ENCODE measurements around the gene NFIL3.
"Not testable (repeated sequence)": the region's sequence is repeated elsewhere in the genome, so short reads cannot be mapped to it uniquely, and the experiment has no call there.

The NFIL3 gene

GRCh38 chr9:91423785-91424402 lies at the start of gene NFIL3:
TSS of gene NFIL3 (minus strand) at chr9:91423832. CDS start at chr9:91410734, 13,098 bp downstream.
- peak; percentile 66 for DNase-seq (ENCODE audit: low spot score)

GRCh38 chr9:91471524-91471923 lies 47.9 kb upstream of the NFIL3 start:
- DNase-seq (ENCODE audit: low spot score): not testable (repeated sequence)

- no peak for DNase-seq (ENCODE audit: low spot score)
Measured at GRCh38 chr9:91465420-91465819, 41.8 kb upstream of the NFIL3 start.

GRCh38 chr9:91458906-91459305 lies 35.3 kb upstream of the NFIL3 start:
- DNase-seq (ENCODE audit: low spot score): no peak

- DNase-seq (ENCODE audit: low spot score): no peak
Measured at GRCh38 chr9:91452844-91453243, 29.2 kb upstream of the NFIL3 start.

- DNase-seq (ENCODE audit: low spot score): no peak
Measured at GRCh38 chr9:91451431-91452270, 28.0 kb upstream of the NFIL3 start.

- no peak for DNase-seq (ENCODE audit: low spot score)
Measured at GRCh38 chr9:91445135-91445534, 21.5 kb upstream of the NFIL3 start.

- no peak for DNase-seq (ENCODE audit: low spot score)
Measured at GRCh38 chr9:91443994-91444392, 20.4 kb upstream of the NFIL3 start.

GRCh38 chr9:91443321-91443993 lies 19.8 kb upstream of the NFIL3 start:
- DNase-seq (ENCODE audit: low spot score): no peak

- DNase-seq (ENCODE audit: low spot score): no peak
Measured at GRCh38 chr9:91436841-91437240, 13.2 kb upstream of the NFIL3 start.

GRCh38 chr9:91433180-91433579 lies 9.5 kb upstream of the NFIL3 start:
- peak; percentile 36 for DNase-seq (ENCODE audit: low spot score)

- DNase-seq (ENCODE audit: low spot score): no peak
Measured at GRCh38 chr9:91431485-91431884, 7.9 kb upstream of the NFIL3 start.

- DNase-seq (ENCODE audit: low spot score): no peak
Measured at GRCh38 chr9:91429501-91429900, 5.9 kb upstream of the NFIL3 start.

- no peak for DNase-seq (ENCODE audit: low spot score)
Measured at GRCh38 chr9:91428927-91429351, 5.3 kb upstream of the NFIL3 start.

GRCh38 chr9:91428436-91428835 lies 4.8 kb upstream of the NFIL3 start:
- no peak for DNase-seq (ENCODE audit: low spot score)

- DNase-seq (ENCODE audit: low spot score): no peak
Measured at GRCh38 chr9:91427873-91428272, 4.2 kb upstream of the NFIL3 start.

- DNase-seq (ENCODE audit: low spot score): peak; percentile 63
Measured at GRCh38 chr9:91426123-91426745, 2.6 kb upstream of the NFIL3 start.

- no peak for DNase-seq (ENCODE audit: low spot score)
Measured at GRCh38 chr9:91425271-91425670, 1.6 kb upstream of the NFIL3 start.

GRCh38 chr9:91424403-91425176 lies 958 bp upstream of the NFIL3 start:
- DNase-seq (ENCODE audit: low spot score): peak; percentile 60

- DNase-seq (ENCODE audit: low spot score): peak; percentile 66
Measured at GRCh38 chr9:91422758-91423711, 597 bp downstream of the NFIL3 start.
